ENCODE data around the gene EXOC6. TPM values are rescaled to one million over a fixed set of nuclear protein-coding genes. Genes with fewer than 3 reads are reported as not detected.

Gene EXOC6
- total and polyA plus RNA-seq, 2 of the 13 experiments (the other 11 are each of a cell fraction or from before 2014, with no cell fraction given): 22.2 to 29.2 TPM

DNA sequence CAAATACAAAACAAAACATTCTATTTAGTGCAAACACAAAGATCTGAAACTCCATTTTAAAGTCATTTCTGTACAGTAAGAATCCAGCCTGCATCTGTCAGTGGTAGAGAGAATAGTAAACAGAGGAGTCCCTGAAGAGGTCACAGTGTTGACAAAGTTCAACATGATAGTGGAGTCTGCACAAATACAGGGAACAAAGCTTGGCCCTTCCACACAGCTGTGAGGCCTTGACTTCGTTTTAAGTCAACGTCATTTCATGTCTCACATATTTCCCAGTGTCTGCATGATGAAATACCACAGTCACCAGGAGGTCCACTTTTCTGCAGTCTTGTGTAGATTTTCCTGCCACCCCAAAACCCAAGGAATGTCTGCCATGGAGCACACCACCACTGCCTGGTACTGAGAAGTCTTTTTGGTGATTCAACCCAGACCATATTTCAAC is 258.3 kb downstream of the EXOC6 start (continued):
- TF ChIP-seq, protein P1, sequence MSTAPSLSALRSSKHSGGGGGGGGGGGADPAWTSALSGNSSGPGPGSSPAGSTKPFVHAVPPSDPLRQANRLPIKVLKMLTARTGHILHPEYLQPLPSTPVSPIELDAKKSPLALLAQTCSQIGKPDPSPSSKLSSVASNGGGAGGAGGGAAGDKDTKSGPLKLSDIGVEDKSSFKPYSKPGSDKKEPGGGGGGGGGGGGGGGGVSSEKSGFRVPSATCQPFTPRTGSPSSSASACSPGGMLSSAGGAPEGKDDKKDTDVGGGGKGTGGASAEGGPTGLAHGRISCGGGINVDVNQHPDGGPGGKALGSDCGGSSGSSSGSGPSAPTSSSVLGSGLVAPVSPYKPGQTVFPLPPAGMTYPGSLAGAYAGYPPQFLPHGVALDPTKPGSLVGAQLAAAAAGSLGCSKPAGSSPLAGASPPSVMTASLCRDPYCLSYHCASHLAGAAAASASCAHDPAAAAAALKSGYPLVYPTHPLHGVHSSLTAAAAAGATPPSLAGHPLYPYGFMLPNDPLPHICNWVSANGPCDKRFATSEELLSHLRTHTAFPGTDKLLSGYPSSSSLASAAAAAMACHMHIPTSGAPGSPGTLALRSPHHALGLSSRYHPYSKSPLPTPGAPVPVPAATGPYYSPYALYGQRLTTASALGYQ (CRISPR knock-in tag; IDR thresholded peaks at IDR 0.05): peak; percentile 83; the same call in 1 of the 2 replicates
- TF ChIP-seq ZFP90 (CRISPR knock-in tag; IDR thresholded peaks at IDR 0.05; ENCODE audit: borderline replicate concordance) (peak; percentile 53; the same call in 1 of the 2 replicates), PPARG (CRISPR knock-in tag; conservative IDR thresholded peaks at IDR 0.05) (peak; percentile 65), ARID3A (IDR thresholded peaks at IDR 0.05; ENCODE audit: low read depth, low read length) (peak; percentile 58; the same call in 1 of the 2 replicates), ZNF160 (CRISPR knock-in tag; IDR thresholded peaks at IDR 0.05) (0 out of 2 replicates have a peak, but pooled peaks have one; percentile 28), ZNF275 (CRISPR knock-in tag; IDR thresholded peaks at IDR 0.05; ENCODE audit: borderline replicate concordance) (0 out of 2 replicates have a peak, but pooled peaks have one; percentile 41), MAFK (conservative IDR thresholded peaks at IDR 0.05 in 1 of 2, IDR thresholded peaks at IDR 0.05 in 1 of 2; ENCODE audit: low read length in 2 of 2) (no peak), ATF2 (CRISPR knock-in tag; IDR thresholded peaks at IDR 0.05) (peak; percentile 94), ZNF501 (CRISPR knock-in tag; IDR thresholded peaks at IDR 0.05) (0 out of 2 replicates have a peak, but pooled peaks have one; percentile 19), ZNF878 (CRISPR knock-in tag; IDR thresholded peaks at IDR 0.05) (peak; percentile 39; the same call in 1 of the 2 replicates), ELF4 (CRISPR knock-in tag; IDR thresholded peaks at IDR 0.05; ENCODE audit: borderline replicate concordance) (no peak), FOXJ3 (CRISPR knock-in tag; IDR thresholded peaks at IDR 0.05; ENCODE audit: borderline replicate concordance) (peak; percentile 96), ZNF770 (CRISPR knock-in tag; IDR thresholded peaks at IDR 0.05) (0 out of 2 replicates have a peak, but pooled peaks have one; percentile 42), ESRRA (CRISPR knock-in tag; IDR thresholded peaks at IDR 0.05; ENCODE audit: low read depth) (peak; percentile 40; the same call in 1 of the 2 replicates), RXRA (CRISPR knock-in tag; IDR thresholded peaks at IDR 0.05) (peak; percentile 93; the same call in 1 of the 2 replicates), ZFY (CRISPR knock-in tag; IDR thresholded peaks at IDR 0.05) (peak; percentile 46), GFI1 (CRISPR knock-in tag; IDR thresholded peaks at IDR 0.05; ENCODE audit: borderline replicate concordance) (peak; percentile 22; the same call in 1 of the 2 replicates)
- TF ChIP-seq, protein P2, sequence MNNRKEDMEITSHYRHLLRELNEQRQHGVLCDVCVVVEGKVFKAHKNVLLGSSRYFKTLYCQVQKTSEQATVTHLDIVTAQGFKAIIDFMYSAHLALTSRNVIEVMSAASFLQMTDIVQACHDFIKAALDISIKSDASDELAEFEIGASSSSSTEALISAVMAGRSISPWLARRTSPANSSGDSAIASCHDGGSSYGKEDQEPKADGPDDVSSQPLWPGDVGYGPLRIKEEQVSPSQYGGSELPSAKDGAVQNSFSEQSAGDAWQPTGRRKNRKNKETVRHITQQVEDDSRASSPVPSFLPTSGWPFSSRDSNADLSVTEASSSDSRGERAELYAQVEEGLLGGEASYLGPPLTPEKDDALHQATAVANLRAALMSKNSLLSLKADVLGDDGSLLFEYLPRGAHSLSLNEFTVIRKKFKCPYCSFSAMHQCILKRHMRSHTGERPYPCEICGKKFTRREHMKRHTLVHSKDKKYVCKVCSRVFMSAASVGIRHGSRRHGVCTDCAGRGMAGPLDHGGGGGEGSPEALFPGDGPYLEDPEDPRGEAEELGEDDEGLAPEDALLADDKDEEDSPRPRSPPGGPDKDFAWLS (CRISPR knock-in tag; IDR thresholded peaks at IDR 0.05; ENCODE audit: borderline replicate concordance): no peak
